ENCODE results near the gene OXGR1. TPM values are rescaled to one million over a fixed set of nuclear protein-coding genes. Genes with fewer than 3 reads are reported as not detected.
A peak's percentile ranks its signal among the peaks of the same experiment; 100 is the strongest.

OXGR1 gene
- total and polyA plus RNA-seq, 2 experiments from 2014 or later: 0.63 TPM; not detected in 1

DNA sequence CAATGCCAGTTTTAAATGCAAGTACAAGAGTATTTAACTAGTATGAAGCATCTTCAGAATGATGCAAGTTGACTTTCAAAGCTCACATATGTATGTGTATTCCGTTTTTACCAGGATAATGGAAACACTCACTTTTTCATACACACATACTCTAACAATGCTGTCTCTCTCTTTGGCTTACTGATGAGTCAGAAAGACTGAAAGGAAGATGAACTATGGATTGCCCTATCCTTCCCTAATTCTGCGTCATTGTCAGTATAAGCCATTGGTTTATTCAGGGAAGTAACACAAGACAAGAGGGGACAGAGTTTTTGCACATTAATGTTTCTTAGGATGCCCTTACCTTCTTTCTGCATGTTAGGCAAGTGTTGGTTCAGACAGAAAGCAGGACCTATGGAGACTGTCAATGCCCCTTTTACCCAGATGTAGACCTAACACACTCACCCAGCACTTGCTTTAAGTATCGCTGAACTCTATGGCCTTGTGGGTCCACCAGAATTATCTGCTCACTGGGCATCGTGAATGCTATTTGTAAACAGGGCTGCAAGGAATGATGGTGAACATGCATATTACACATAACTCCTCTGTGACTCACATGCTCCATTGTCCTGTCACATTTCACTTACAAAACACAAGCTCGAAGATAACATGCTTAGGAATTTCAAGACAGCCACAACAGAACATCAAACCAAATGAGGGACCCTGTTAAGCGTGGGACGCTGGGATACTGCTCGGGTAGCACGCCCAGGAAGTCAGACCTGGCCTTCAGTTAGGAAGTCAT, 10.0 kb upstream of the OXGR1 start:
- 73% methylated on average over 9 of the region's 9 CpGs for WGBS (ENCODE audit: low lambda C conversion rate, missing lambda C conversion rate)
- no peaks in the 10 kb centered on the region for H3K9me2 ChIP-seq (replicated peaks; ENCODE audit: insufficient read depth)
- no peaks in the 10 kb centered on the region for H3K27me3 ChIP-seq
- no peak overlapping the region for H3K4me3 ChIP-seq
- H3K27ac ChIP-seq: no peak overlapping the region
- no peak for TF ChIP-seq EZH2phosphoT487 (IDR thresholded peaks at IDR 0.05; ENCODE audit: low read depth, severe bottlenecking, unreplicated experiment)
- no peak for TF ChIP-seq EZH2 (IDR thresholded peaks at IDR 0.05; ENCODE audit: borderline replicate concordance)
- TF ChIP-seq, protein P1, sequence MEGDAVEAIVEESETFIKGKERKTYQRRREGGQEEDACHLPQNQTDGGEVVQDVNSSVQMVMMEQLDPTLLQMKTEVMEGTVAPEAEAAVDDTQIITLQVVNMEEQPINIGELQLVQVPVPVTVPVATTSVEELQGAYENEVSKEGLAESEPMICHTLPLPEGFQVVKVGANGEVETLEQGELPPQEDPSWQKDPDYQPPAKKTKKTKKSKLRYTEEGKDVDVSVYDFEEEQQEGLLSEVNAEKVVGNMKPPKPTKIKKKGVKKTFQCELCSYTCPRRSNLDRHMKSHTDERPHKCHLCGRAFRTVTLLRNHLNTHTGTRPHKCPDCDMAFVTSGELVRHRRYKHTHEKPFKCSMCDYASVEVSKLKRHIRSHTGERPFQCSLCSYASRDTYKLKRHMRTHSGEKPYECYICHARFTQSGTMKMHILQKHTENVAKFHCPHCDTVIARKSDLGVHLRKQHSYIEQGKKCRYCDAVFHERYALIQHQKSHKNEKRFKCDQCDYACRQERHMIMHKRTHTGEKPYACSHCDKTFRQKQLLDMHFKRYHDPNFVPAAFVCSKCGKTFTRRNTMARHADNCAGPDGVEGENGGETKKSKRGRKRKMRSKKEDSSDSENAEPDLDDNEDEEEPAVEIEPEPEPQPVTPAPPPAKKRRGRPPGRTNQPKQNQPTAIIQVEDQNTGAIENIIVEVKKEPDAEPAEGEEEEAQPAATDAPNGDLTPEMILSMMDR (IDR thresholded peaks at IDR 0.05; ENCODE audit: poor library complexity): no peak
- H2AFZ ChIP-seq: no peak overlapping the region
- peak; percentile 22 for DNase-seq (ENCODE audit: low spot score)
- H3K79me2 ChIP-seq: no peaks in the 10 kb centered on the region
- H3K9me3 ChIP-seq (ENCODE audit: low read depth): no peaks in the 10 kb centered on the region
- no peaks in the 10 kb centered on the region for H4K20me1 ChIP-seq (ENCODE audit: insufficient read depth, poor library complexity, severe bottlenecking)
- no peaks in the 10 kb centered on the region for H3K36me3 ChIP-seq (replicated peaks; ENCODE audit: insufficient read depth, low read depth)
- no peak overlapping the region for H3K4me2 ChIP-seq
- peaks cover 9% of the 10 kb centered on the region for H3K4me1 ChIP-seq (ENCODE audit: insufficient read depth)

DNA sequence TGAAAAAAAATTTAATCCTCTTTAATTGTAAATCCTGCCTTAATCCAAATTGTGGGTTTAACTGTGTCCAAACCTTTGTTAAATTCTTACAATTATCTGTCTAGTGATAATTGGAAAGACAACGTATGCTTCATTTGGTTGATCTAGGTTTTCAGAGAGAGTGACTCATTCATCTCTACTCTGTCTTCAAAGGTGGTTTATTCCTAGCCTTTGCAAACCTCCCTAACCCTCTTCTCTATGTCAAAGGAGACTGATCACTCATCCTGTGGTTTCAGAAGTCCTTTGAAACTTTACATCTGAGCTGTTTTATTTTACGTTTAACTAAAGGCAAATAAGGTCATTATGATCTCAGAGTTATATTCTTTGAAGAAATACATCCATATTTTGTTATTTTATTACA, 8.8 kb upstream of the OXGR1 start:
- Histone ChIP-seq H3K79me2 (no peaks in the 10 kb centered on the region), H3K27me3 (peaks cover 3% of the 10 kb centered on the region), H3K9me2 (replicated peaks; ENCODE audit: insufficient read depth) (no peaks in the 10 kb centered on the region), H3K4me2 (no peak overlapping the region), H4K20me1 (ENCODE audit: insufficient read depth, poor library complexity, severe bottlenecking) (no peaks in the 10 kb centered on the region), H3K36me3 (replicated peaks; ENCODE audit: insufficient read depth, low read depth) (no peaks in the 10 kb centered on the region), H3K4me3 (no peak overlapping the region), H3K27ac (no peak overlapping the region), H2AFZ (no peak overlapping the region), H3K9me3 (ENCODE audit: low read depth) (no peaks in the 10 kb centered on the region), H3K4me1 (ENCODE audit: insufficient read depth) (peaks cover 9% of the 10 kb centered on the region)
- TF ChIP-seq EZH2 (IDR thresholded peaks at IDR 0.05; ENCODE audit: borderline replicate concordance) (no peak), EZH2phosphoT487 (IDR thresholded peaks at IDR 0.05; ENCODE audit: low read depth, severe bottlenecking, unreplicated experiment) (no peak)
- TF ChIP-seq, protein P1 (IDR thresholded peaks at IDR 0.05; ENCODE audit: poor library complexity): no peak
- no peak for DNase-seq (ENCODE audit: low spot score)
- WGBS (ENCODE audit: low lambda C conversion rate, missing lambda C conversion rate): 71% methylated on average over 2 of the region's 2 CpGs

DNA sequence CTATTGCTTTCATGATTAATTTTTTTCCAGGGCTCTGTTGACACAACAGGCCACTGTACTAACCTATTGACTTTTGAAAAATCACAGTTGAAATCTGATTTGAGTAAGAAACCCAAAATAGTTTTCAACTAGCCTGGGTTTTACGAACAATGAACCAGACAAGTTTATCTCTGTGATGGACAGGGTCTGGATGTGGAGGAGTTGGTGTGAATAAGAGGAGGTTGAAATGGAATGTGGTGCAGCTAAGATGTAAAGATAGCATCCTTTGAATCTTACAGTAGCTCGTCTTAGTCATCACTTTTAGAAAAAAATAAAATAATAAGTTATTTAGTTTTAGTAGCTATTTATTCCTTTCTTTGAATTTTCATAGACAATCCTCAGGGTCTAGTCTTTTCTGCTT, 8.3 kb upstream of the OXGR1 start:
- Histone ChIP-seq H3K27ac (no peak overlapping the region), H3K27me3 (peaks cover 8% of the 10 kb centered on the region), H4K20me1 (ENCODE audit: insufficient read depth, poor library complexity, severe bottlenecking) (no peaks in the 10 kb centered on the region), H3K36me3 (replicated peaks; ENCODE audit: insufficient read depth, low read depth) (no peaks in the 10 kb centered on the region), H3K4me2 (no peak overlapping the region), H3K4me3 (no peak overlapping the region), H3K4me1 (ENCODE audit: insufficient read depth) (peaks cover 9% of the 10 kb centered on the region), H3K79me2 (no peaks in the 10 kb centered on the region), H2AFZ (no peak overlapping the region), H3K9me2 (replicated peaks; ENCODE audit: insufficient read depth) (no peaks in the 10 kb centered on the region), H3K9me3 (ENCODE audit: low read depth) (no peaks in the 10 kb centered on the region)
- 56% methylated on average over 2 of the region's 2 CpGs for WGBS (ENCODE audit: low lambda C conversion rate, missing lambda C conversion rate)
- no peak for DNase-seq (ENCODE audit: low spot score)
- TF ChIP-seq EZH2 (IDR thresholded peaks at IDR 0.05; ENCODE audit: borderline replicate concordance) (no peak), EZH2phosphoT487 (IDR thresholded peaks at IDR 0.05; ENCODE audit: low read depth, severe bottlenecking, unreplicated experiment) (no peak)
- TF ChIP-seq, protein P1 (IDR thresholded peaks at IDR 0.05; ENCODE audit: poor library complexity): no peak
